ENCODE measurements around the gene MYH11.

The MYH11 gene

GRCh38 chr16:15882563-15882962, 25.7 kb upstream of the MYH11 start:
- no peak for DNase-seq (ENCODE audit: low spot score)
- H3K36me3 ChIP-seq (replicated peaks in 1 of 2; ENCODE audit: control insufficient read depth in 2 of 2, insufficient read depth in 2 of 2, low read length in 2 of 2): peaks cover 5 to 65% of the 10 kb centered on the region in 2 donors
- no peak overlapping the region for H3K9ac ChIP-seq (ENCODE audit: low read depth, low read length, poor library complexity)
- H3K4me1 ChIP-seq (ENCODE audit: control insufficient read depth in 2 of 2, insufficient read depth in 1 of 2, low read depth in 1 of 2, low read length in 2 of 2): peaks cover 2 to 4% of the 10 kb centered on the region in 2 donors
- H2AFZ ChIP-seq (ENCODE audit: low read length): no peak overlapping the region
- peaks cover 2% of the 10 kb centered on the region for H3K79me1 ChIP-seq (ENCODE audit: low read depth, low read length)
- H3K14ac ChIP-seq (ENCODE audit: low read length): no peak overlapping the region
- H2BK120ac ChIP-seq (ENCODE audit: low read depth, low read length): no peak overlapping the region
- no peak overlapping the region for H4K8ac ChIP-seq (ENCODE audit: low read depth, low read length)
- no peak overlapping the region for H3K18ac ChIP-seq (ENCODE audit: low read length)
- H2BK5ac ChIP-seq (ENCODE audit: low read length): no peak overlapping the region
- H3K4me3 ChIP-seq (ENCODE audit: low read length in 2 of 2): no peak overlapping the region
- WGBS, 2 donors (ENCODE audit: extremely low coverage in 2 of 2, insufficient read length in 2 of 2, insufficient replicate concordance in 1 of 2): no CpG with 5 or more reads among the region's 3 CpGs
- no peak overlapping the region for H3K23ac ChIP-seq (ENCODE audit: low read depth, low read length, poor library complexity)
- no peaks in the 10 kb centered on the region for H3K27me3 ChIP-seq (ENCODE audit: control insufficient read depth in 3 of 3, insufficient read depth in 3 of 3, low read depth in 1 of 3, low read length in 3 of 3)
- no peak overlapping the region for H2BK12ac ChIP-seq (ENCODE audit: low read length)
- no peak overlapping the region for H4K91ac ChIP-seq (ENCODE audit: low read depth, low read length, poor library complexity)
- H2BK15ac ChIP-seq (ENCODE audit: low read length): no peak overlapping the region
- no peak overlapping the region for H3K4me2 ChIP-seq (ENCODE audit: insufficient read depth, low read length, poor library complexity, severe bottlenecking)
- H3K9me3 ChIP-seq (replicated peaks in 1 of 2; ENCODE audit: control insufficient read depth in 2 of 2, insufficient read depth in 1 of 2, low read depth in 1 of 2, low read length in 2 of 2): no peaks in the 10 kb centered on the region
- H3K4ac ChIP-seq (ENCODE audit: low read length): no peak overlapping the region
- H3K27ac ChIP-seq (replicated peaks; ENCODE audit: low read length): no peak overlapping the region
- H2AK5ac ChIP-seq (ENCODE audit: low read depth, low read length): no peak overlapping the region

- no peak overlapping the region for H2BK5ac ChIP-seq (ENCODE audit: low read length)
- no peak overlapping the region for H3K18ac ChIP-seq (ENCODE audit: low read length)
- no peak overlapping the region for H2BK15ac ChIP-seq (ENCODE audit: low read length)
- no peak overlapping the region for H2BK12ac ChIP-seq (ENCODE audit: low read length)
- H4K8ac ChIP-seq (ENCODE audit: low read depth, low read length): no peak overlapping the region
- H3K9me3 ChIP-seq (replicated peaks in 1 of 2; ENCODE audit: control insufficient read depth in 2 of 2, insufficient read depth in 1 of 2, low read depth in 1 of 2, low read length in 2 of 2): no peaks in the 10 kb centered on the region
- H2AK5ac ChIP-seq (ENCODE audit: low read depth, low read length): no peak overlapping the region
- no peak overlapping the region for H4K91ac ChIP-seq (ENCODE audit: low read depth, low read length, poor library complexity)
- H3K23ac ChIP-seq (ENCODE audit: low read depth, low read length, poor library complexity): no peak overlapping the region
- H3K36me3 ChIP-seq (replicated peaks in 1 of 2; ENCODE audit: control insufficient read depth in 2 of 2, insufficient read depth in 2 of 2, low read length in 2 of 2): peaks cover 5 to 67% of the 10 kb centered on the region in 2 donors
- H3K27me3 ChIP-seq (ENCODE audit: control insufficient read depth in 3 of 3, insufficient read depth in 3 of 3, low read depth in 1 of 3, low read length in 3 of 3): no peaks in the 10 kb centered on the region
- no peak overlapping the region for H3K27ac ChIP-seq (replicated peaks; ENCODE audit: low read length)
- no peak overlapping the region for H3K4me3 ChIP-seq (ENCODE audit: low read length in 2 of 2)
- no peak overlapping the region for H3K4ac ChIP-seq (ENCODE audit: low read length)
- no peaks in the 10 kb centered on the region for H3K4me1 ChIP-seq (ENCODE audit: control insufficient read depth in 2 of 2, insufficient read depth in 1 of 2, low read depth in 1 of 2, low read length in 2 of 2)
- no peak overlapping the region for H2BK120ac ChIP-seq (ENCODE audit: low read depth, low read length)
- H2AFZ ChIP-seq (ENCODE audit: low read length): no peak overlapping the region
- WGBS, 2 donors (ENCODE audit: extremely low coverage in 2 of 2, insufficient read length in 2 of 2, insufficient replicate concordance in 1 of 2): no CpG with 5 or more reads among the region's 13 CpGs
- no peak for DNase-seq (ENCODE audit: low spot score)
- H3K4me2 ChIP-seq (ENCODE audit: insufficient read depth, low read length, poor library complexity, severe bottlenecking): no peak overlapping the region
- peak overlapping the region; percentile 12 for H3K9ac ChIP-seq (ENCODE audit: low read depth, low read length, poor library complexity)
- peaks cover 2% of the 10 kb centered on the region for H3K79me1 ChIP-seq (ENCODE audit: low read depth, low read length)
- H3K14ac ChIP-seq (ENCODE audit: low read length): no peak overlapping the region
Observed at GRCh38 chr16:15881794-15882379, 25.1 kb upstream of the MYH11 start.

DNA sequence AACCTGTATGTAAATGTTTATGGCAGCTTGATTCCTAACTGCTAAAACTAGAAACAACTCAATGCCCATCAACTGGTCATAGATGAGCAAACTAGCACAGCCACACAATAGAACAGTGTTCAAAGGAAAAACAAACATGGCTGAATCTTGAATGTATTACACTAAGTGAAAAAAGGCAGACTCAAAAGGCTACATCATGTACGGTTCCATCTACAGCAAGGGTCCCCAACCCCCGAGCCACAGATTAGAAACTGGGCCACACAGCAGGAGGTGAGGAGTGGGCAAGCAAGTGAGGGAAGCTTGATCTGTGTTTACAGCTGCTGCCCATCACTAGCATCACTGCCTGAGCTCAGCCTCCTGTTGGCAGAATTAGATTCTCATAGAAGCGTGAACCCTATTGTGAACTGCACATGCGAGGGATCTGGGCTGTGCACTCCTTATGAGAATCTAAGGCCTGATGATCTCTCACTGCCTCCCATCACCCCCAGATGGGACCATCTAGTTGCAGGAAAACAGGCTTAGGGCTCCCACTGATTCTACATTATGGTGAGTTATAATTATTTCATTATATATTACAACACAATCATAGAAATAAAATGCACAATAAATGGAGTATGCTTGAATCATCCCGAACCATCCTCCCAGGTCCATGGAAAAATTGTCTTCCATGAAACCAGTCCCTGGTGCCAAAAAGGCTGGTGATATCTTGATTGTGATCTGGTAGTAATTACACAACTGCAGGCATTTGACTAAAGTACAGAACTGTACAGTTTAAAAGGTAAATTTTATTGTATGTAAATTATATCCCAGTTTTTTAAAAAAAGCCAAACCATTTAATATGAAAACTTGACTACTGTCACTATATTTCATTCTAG, 23.8 kb upstream of the MYH11 start:
- Histone ChIP-seq H2AK5ac (ENCODE audit: low read depth, low read length) (no peak overlapping the region), H2AFZ (ENCODE audit: low read length) (no peak overlapping the region), H3K4me2 (ENCODE audit: insufficient read depth, low read length, poor library complexity, severe bottlenecking) (no peak overlapping the region), H3K9ac (ENCODE audit: low read depth, low read length, poor library complexity) (no peak overlapping the region), H3K36me3 (replicated peaks in 1 of 2; ENCODE audit: control insufficient read depth in 2 of 2, insufficient read depth in 2 of 2, low read length in 2 of 2) (peaks cover 5 to 74% of the 10 kb centered on the region in 2 donors), H2BK120ac (ENCODE audit: low read depth, low read length) (no peak overlapping the region), H3K27me3 (ENCODE audit: control insufficient read depth in 3 of 3, insufficient read depth in 3 of 3, low read depth in 1 of 3, low read length in 3 of 3) (no peaks in the 10 kb centered on the region), H2BK15ac (ENCODE audit: low read length) (no peak overlapping the region), H4K91ac (ENCODE audit: low read depth, low read length, poor library complexity) (no peak overlapping the region), H3K9me3 (replicated peaks in 1 of 2; ENCODE audit: control insufficient read depth in 2 of 2, insufficient read depth in 1 of 2, low read depth in 1 of 2, low read length in 2 of 2) (no peaks in the 10 kb centered on the region), H2BK12ac (ENCODE audit: low read length) (no peak overlapping the region), H3K4me3 (ENCODE audit: low read length in 2 of 2) (no peak overlapping the region), H3K4me1 (ENCODE audit: control insufficient read depth in 2 of 2, insufficient read depth in 1 of 2, low read depth in 1 of 2, low read length in 2 of 2) (no peaks in the 10 kb centered on the region), H3K4ac (ENCODE audit: low read length) (no peak overlapping the region), H4K8ac (ENCODE audit: low read depth, low read length) (no peak overlapping the region), H2BK5ac (ENCODE audit: low read length) (no peak overlapping the region), H3K27ac (replicated peaks; ENCODE audit: low read length) (no peak overlapping the region), H3K18ac (ENCODE audit: low read length) (no peak overlapping the region), H3K14ac (ENCODE audit: low read length) (no peak overlapping the region), H3K79me1 (ENCODE audit: low read depth, low read length) (peaks cover 5% of the 10 kb centered on the region), H3K23ac (ENCODE audit: low read depth, low read length, poor library complexity) (no peak overlapping the region)
- DNase-seq (ENCODE audit: low spot score): no peak
- no CpG with 5 or more reads among the region's 5 CpGs for WGBS, 2 donors (ENCODE audit: extremely low coverage in 2 of 2, insufficient read length in 2 of 2, insufficient replicate concordance in 1 of 2)

DNA sequence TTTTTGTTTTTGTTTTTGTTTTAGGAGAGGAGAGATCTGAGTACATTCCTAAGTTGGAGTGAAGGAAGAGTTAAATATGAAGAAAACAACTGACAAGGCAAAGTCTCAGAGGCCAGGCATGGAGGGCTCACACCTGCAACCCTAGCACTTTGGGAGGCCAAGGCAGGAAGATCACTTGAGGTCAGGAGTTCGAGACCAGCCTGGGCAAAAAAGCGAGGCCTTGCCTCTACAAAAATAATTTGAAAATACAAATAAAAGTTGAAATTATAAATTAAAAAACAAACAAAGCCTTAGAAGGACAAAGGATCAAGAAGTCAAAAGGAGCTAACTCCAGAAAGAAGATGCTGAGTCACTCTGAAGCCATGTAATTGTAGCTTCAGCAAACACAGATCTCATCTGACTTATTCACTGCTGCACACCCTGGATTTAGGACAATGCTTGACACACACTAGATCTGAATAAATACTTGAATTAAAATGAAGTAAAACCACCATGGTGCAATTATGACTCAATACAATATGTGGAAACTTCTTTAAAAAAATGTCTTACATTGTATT, 22.5 kb upstream of the MYH11 start:
- no peak for DNase-seq (ENCODE audit: low spot score)
- Histone ChIP-seq H2BK15ac (ENCODE audit: low read length) (no peak overlapping the region), H3K4me3 (ENCODE audit: low read length in 2 of 2) (no peak overlapping the region), H3K23ac (ENCODE audit: low read depth, low read length, poor library complexity) (no peak overlapping the region), H3K27me3 (ENCODE audit: control insufficient read depth in 3 of 3, insufficient read depth in 3 of 3, low read depth in 1 of 3, low read length in 3 of 3) (no peaks in the 10 kb centered on the region), H3K18ac (ENCODE audit: low read length) (no peak overlapping the region), H3K9ac (ENCODE audit: low read depth, low read length, poor library complexity) (no peak overlapping the region), H2AFZ (ENCODE audit: low read length) (no peak overlapping the region), H3K36me3 (replicated peaks in 1 of 2; ENCODE audit: control insufficient read depth in 2 of 2, insufficient read depth in 2 of 2, low read length in 2 of 2) (peaks cover 5 to 78% of the 10 kb centered on the region in 2 donors), H3K9me3 (replicated peaks in 1 of 2; ENCODE audit: control insufficient read depth in 2 of 2, insufficient read depth in 1 of 2, low read depth in 1 of 2, low read length in 2 of 2) (no peaks in the 10 kb centered on the region), H2BK120ac (ENCODE audit: low read depth, low read length) (no peak overlapping the region), H3K4me2 (ENCODE audit: insufficient read depth, low read length, poor library complexity, severe bottlenecking) (no peak overlapping the region), H3K79me1 (ENCODE audit: low read depth, low read length) (peaks cover 3% of the 10 kb centered on the region), H2AK5ac (ENCODE audit: low read depth, low read length) (no peak overlapping the region), H3K14ac (ENCODE audit: low read length) (no peak overlapping the region), H4K91ac (ENCODE audit: low read depth, low read length, poor library complexity) (no peak overlapping the region), H4K8ac (ENCODE audit: low read depth, low read length) (no peak overlapping the region), H3K4ac (ENCODE audit: low read length) (no peak overlapping the region), H2BK12ac (ENCODE audit: low read length) (no peak overlapping the region), H2BK5ac (ENCODE audit: low read length) (no peak overlapping the region), H3K4me1 (ENCODE audit: control insufficient read depth in 2 of 2, insufficient read depth in 1 of 2, low read depth in 1 of 2, low read length in 2 of 2) (no peaks in the 10 kb centered on the region), H3K27ac (replicated peaks; ENCODE audit: low read length) (no peak overlapping the region)
- no CpG with 5 or more reads among the region's 2 CpGs for WGBS, 2 donors (ENCODE audit: extremely low coverage in 2 of 2, insufficient read length in 2 of 2, insufficient replicate concordance in 1 of 2)
